Suprapubic skin (tissue), 4 donors: ENCODE measurements around the gene ENDOG.

Experiments used
- POLR2A ChIP-seq, 2 donors: fragments of 450-650 bp; IDR thresholded peaks; one replicate each; pipeline ENCODE4 v1.6.1; 2017; ENCODE audit warnings: antibody characterized with exemption in 2 of 2, mild to moderate bottlenecking in 2 of 2, moderate library complexity in 2 of 2
- POLR2AphosphoS5 ChIP-seq, 3 donors: sonication (generic); formaldehyde crosslinking; IDR thresholded peaks; one replicate each; pipeline ENCODE4 v1.6.1; 2017; ENCODE audit warnings: antibody characterized with exemption in 3 of 3
- TF ChIP-seq, protein P1 (sequence below), 2 donors: fragments of 200-600 bp in 1 of 2; fragments of 450-650 bp in 1 of 2; sonication (generic) in 1 of 2; IDR thresholded peaks; one replicate each; pipeline ENCODE4 v1.5.1; 2016 to 2019; ENCODE audit warnings: antibody characterized with exemption in 2 of 2, mild to moderate bottlenecking in 1 of 2, moderate library complexity in 1 of 2

DNA sequence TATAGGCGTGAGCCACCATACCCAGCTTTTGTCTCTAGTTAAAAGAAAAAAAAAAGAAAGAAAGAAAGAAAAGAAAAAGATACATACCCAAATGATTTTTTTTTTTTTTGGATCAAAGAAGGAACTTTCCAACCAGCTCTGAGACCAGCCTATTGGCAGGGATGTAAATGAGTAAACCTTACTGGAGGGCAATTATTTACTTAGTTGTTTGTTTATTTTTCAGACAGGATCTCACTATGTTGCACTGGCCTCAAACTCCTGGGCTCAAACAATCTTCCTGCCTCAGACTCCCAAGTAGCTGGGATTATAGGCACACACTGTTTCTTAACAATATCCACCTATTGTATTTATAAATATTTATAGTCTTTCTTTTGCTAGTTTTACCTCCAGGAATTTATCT lies 22.2 kb downstream of the ENDOG start:
- TF ChIP-seq, protein P1, sequence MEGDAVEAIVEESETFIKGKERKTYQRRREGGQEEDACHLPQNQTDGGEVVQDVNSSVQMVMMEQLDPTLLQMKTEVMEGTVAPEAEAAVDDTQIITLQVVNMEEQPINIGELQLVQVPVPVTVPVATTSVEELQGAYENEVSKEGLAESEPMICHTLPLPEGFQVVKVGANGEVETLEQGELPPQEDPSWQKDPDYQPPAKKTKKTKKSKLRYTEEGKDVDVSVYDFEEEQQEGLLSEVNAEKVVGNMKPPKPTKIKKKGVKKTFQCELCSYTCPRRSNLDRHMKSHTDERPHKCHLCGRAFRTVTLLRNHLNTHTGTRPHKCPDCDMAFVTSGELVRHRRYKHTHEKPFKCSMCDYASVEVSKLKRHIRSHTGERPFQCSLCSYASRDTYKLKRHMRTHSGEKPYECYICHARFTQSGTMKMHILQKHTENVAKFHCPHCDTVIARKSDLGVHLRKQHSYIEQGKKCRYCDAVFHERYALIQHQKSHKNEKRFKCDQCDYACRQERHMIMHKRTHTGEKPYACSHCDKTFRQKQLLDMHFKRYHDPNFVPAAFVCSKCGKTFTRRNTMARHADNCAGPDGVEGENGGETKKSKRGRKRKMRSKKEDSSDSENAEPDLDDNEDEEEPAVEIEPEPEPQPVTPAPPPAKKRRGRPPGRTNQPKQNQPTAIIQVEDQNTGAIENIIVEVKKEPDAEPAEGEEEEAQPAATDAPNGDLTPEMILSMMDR (IDR thresholded peaks at IDR 0.05), result no peak
- TF ChIP-seq POLR2AphosphoS5 (IDR thresholded peaks at IDR 0.05) (no peak), POLR2A (IDR thresholded peaks at IDR 0.05) (no peak)
